Neural cell (in vitro differentiated cells): ENCODE data around the gene DRD1. TPM values are rescaled to one million over a fixed set of nuclear protein-coding genes. Genes with fewer than 3 reads are reported as not detected.
A peak's percentile ranks its signal among the peaks of the same experiment; 100 is the strongest.

Experiments used
- H2AFZ ChIP-seq: fragments of 200-600, 300-800 bp; sonication (generic), shearing (Covaris generic); 2 replicates; pipeline ENCODE4 v1.6.0; 2014; ENCODE audit warnings: low read depth, mild to moderate bottlenecking, antibody characterized with exemption, low read length, moderate library complexity
- H3F3A ChIP-seq: fragments of 200-600 bp; shearing (Covaris generic); 2 replicates; pipeline ENCODE4 v1.6.1; 2016; ENCODE audit warnings: mild to moderate bottlenecking, moderate library complexity, mixed read lengths, antibody characterized with exemption, low read length; ENCODE audit not compliant: insufficient read depth, poor library complexity, severe bottlenecking
- H3K27ac ChIP-seq: fragments of 200-600, 300-800 bp; sonication (generic), shearing (Covaris generic); 2 replicates; pipeline ENCODE4 v1.5.1; 2014; ENCODE audit warnings: mild to moderate bottlenecking, low read length, moderate library complexity
- H3K27me3 ChIP-seq: fragments of 300-800, 200-600 bp; sonication (generic), shearing (Covaris generic); 2 replicates; pipeline ENCODE4 v1.6.0; 2014; ENCODE audit warnings: mild to moderate bottlenecking, low read depth, low read length, moderate library complexity; ENCODE audit not compliant: insufficient read depth
- H3K36me3 ChIP-seq: fragments of 300-800, 200-600 bp; sonication (generic), shearing (Covaris generic); 2 replicates; pipeline ENCODE4 v1.5.1; 2014; ENCODE audit warnings: mild to moderate bottlenecking, antibody characterized with exemption, low read length, moderate library complexity; ENCODE audit not compliant: insufficient read depth
- H3K4me2 ChIP-seq: fragments of 300-800, 200-600 bp; sonication (generic), shearing (Covaris generic); 2 replicates; pipeline ENCODE4 v1.6.0; 2014; ENCODE audit warnings: mild to moderate bottlenecking, low read length
- H3K4me3 ChIP-seq: fragments of 300-800, 200-600 bp; sonication (generic), shearing (Covaris generic); 2 replicates; pipeline ENCODE4 v1.5.1; 2014; ENCODE audit warnings: mild to moderate bottlenecking, low read length, moderate library complexity
- H3K79me2 ChIP-seq: fragments of 200-600 bp; shearing (Covaris generic); replicated peaks from 2 replicates; pipeline ENCODE4 v1.6.0; 2014; ENCODE audit warnings: mild to moderate bottlenecking, low read length, moderate library complexity; ENCODE audit not compliant: insufficient read depth
- H3K9ac ChIP-seq: fragments of 300-800, 200-600 bp; sonication (generic), shearing (Covaris generic); 2 replicates; pipeline ENCODE4 v1.6.1; 2016; ENCODE audit warnings: mild to moderate bottlenecking, low read length, mixed read lengths
- H3K9me2 ChIP-seq: fragments of 200-600 bp; shearing (Covaris generic); 2 replicates; pipeline ENCODE4 v1.6.1; 2016; ENCODE audit warnings: mild to moderate bottlenecking, low read length, mixed read lengths; ENCODE audit not compliant: insufficient read depth
- H3K9me3 ChIP-seq: fragments of 200-600, 300-800 bp; sonication (generic), shearing (Covaris generic); 2 replicates; pipeline ENCODE4 v1.6.1; 2016; ENCODE audit warnings: mild to moderate bottlenecking, mixed run types, low read length, moderate library complexity, mixed read lengths
- H4K20me1 ChIP-seq: fragments of 200-600 bp; shearing (Covaris generic); 2 replicates; pipeline ENCODE4 v1.6.1; 2016; ENCODE audit warnings: mild to moderate bottlenecking, mixed run types; ENCODE audit not compliant: insufficient read depth
- EP300 ChIP-seq: fragments of 450-650 bp; conservative IDR thresholded peaks from 2 replicates; pipeline ENCODE4 v1.6.1; 2014; ENCODE audit warnings: antibody characterized with exemption, mild to moderate bottlenecking, moderate library complexity; ENCODE audit not compliant: poor library complexity, severe bottlenecking
- EZH2 ChIP-seq: fragments of 200-600, 300-800 bp; shearing (Covaris generic), sonication (generic); IDR thresholded peaks from 2 replicates; pipeline ENCODE4 v1.6.1; 2014; ENCODE audit warnings: antibody characterized with exemption, low read length, borderline replicate concordance, mild to moderate bottlenecking; ENCODE audit not compliant: insufficient read depth, poor library complexity, severe bottlenecking
- MXI1 ChIP-seq: fragments of 450-650 bp; conservative IDR thresholded peaks from 2 replicates; pipeline ENCODE4 v1.6.1; 2014; ENCODE audit warnings: antibody characterized with exemption, mild to moderate bottlenecking; ENCODE audit not compliant: poor library complexity, severe bottlenecking
- POLR2AphosphoS5 ChIP-seq: IDR thresholded peaks from 2 replicates; pipeline ENCODE4 v1.6.1; 2012
- RAD21 ChIP-seq: fragments of 450-650 bp; conservative IDR thresholded peaks from 2 replicates; pipeline ENCODE4 v1.6.1; 2014; ENCODE audit warnings: antibody characterized with exemption, mild to moderate bottlenecking, moderate library complexity
- SMC3 ChIP-seq: fragments of 450-650 bp; conservative IDR thresholded peaks from 2 replicates; pipeline ENCODE4 v1.6.1; 2014; ENCODE audit warnings: antibody characterized with exemption, mild to moderate bottlenecking, moderate library complexity; ENCODE audit not compliant: poor library complexity
- TAF1 ChIP-seq: IDR thresholded peaks from 2 replicates; pipeline ENCODE4 v1.6.1; 2012; ENCODE audit warnings: low read depth
- polyA plus RNA-seq: library from polyadenylated mRNA; depleted of rRNA; stranded (reverse); fragments of >200 nt; gene quantifications from 2 replicates; pipeline ENCODE4 v1.2.3, GENCODE V29; 2014
- TF ChIP-seq, protein P1 (sequence below): IDR thresholded peaks from 2 replicates; pipeline ENCODE4 v1.6.1; 2012; ENCODE audit warnings: borderline replicate concordance
- TF ChIP-seq, protein P2 (sequence below): fragments of 450-650 bp; IDR thresholded peaks from 2 replicates; pipeline ENCODE4 v1.5.1; 2014; ENCODE audit warnings: antibody characterized with exemption, mild to moderate bottlenecking, moderate library complexity; ENCODE audit not compliant: poor library complexity, severe bottlenecking

DRD1 gene
- polyA plus RNA-seq, 1 donor from 2014 or later = 0.33 TPM

DNA sequence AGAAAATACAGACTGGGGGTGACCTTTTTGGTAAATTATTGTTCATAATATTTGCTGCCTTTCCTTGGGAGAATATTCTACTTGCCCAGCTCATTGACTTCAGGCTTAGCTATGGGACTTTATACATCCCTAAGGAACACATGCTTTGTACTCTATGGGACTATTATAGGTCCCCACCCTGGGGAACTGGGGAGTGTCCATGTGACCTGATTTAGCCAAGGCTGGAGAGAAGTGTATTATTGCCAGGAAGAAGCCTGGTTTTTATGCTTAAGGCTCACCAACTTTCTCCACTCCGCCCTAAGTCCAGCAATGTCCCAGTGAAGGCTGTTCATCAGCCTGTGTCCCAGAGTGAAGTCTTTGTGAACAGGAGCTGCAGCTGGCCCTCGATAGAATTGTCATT lies 16.6 kb upstream of the DRD1 start:
- H3K9me3 ChIP-seq = no peaks in the 10 kb centered on the region
- no peaks in the 10 kb centered on the region for H3K79me2 ChIP-seq
- H3K27me3 ChIP-seq = no peaks in the 10 kb centered on the region
- no peaks in the 10 kb centered on the region for H3K9me2 ChIP-seq
- H3K27ac ChIP-seq = no peak overlapping the region
- H4K20me1 ChIP-seq = no peaks in the 10 kb centered on the region
- no peak overlapping the region for H2AFZ ChIP-seq
- TF ChIP-seq, protein P1, sequence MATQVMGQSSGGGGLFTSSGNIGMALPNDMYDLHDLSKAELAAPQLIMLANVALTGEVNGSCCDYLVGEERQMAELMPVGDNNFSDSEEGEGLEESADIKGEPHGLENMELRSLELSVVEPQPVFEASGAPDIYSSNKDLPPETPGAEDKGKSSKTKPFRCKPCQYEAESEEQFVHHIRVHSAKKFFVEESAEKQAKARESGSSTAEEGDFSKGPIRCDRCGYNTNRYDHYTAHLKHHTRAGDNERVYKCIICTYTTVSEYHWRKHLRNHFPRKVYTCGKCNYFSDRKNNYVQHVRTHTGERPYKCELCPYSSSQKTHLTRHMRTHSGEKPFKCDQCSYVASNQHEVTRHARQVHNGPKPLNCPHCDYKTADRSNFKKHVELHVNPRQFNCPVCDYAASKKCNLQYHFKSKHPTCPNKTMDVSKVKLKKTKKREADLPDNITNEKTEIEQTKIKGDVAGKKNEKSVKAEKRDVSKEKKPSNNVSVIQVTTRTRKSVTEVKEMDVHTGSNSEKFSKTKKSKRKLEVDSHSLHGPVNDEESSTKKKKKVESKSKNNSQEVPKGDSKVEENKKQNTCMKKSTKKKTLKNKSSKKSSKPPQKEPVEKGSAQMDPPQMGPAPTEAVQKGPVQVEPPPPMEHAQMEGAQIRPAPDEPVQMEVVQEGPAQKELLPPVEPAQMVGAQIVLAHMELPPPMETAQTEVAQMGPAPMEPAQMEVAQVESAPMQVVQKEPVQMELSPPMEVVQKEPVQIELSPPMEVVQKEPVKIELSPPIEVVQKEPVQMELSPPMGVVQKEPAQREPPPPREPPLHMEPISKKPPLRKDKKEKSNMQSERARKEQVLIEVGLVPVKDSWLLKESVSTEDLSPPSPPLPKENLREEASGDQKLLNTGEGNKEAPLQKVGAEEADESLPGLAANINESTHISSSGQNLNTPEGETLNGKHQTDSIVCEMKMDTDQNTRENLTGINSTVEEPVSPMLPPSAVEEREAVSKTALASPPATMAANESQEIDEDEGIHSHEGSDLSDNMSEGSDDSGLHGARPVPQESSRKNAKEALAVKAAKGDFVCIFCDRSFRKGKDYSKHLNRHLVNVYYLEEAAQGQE = no peak
- TF ChIP-seq MXI1 (no peak), RAD21 (no peak), EZH2 (no peak), EP300 (no peak), TAF1 (no peak), POLR2AphosphoS5 (no peak)
- no peak overlapping the region for H3K9ac ChIP-seq
- no peaks in the 10 kb centered on the region for H3K36me3 ChIP-seq
- no peak overlapping the region for H3K4me3 ChIP-seq
- H3F3A ChIP-seq = no peaks in the 10 kb centered on the region
- H3K4me2 ChIP-seq = no peak overlapping the region

DNA sequence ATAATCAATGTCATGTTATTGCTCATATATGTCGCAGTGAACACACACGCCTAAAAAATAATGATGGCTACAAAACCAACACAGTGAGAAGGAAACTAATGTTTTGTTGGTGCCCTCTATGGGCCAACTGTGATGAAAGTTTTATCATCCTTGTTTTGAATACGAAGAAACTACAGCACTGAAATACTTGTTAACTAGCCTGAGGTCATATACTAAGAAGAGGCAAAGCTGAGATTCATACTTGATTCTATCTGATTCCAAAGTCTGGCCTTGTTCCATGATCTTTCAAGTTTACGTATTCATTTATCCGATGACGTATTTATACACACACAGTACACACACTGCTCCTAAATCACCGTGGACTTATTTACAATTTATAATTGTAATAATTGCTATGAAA lies 16.1 kb upstream of the DRD1 start:
- no peaks in the 10 kb centered on the region for H3K36me3 ChIP-seq
- no peaks in the 10 kb centered on the region for H3K9me2 ChIP-seq
- no peaks in the 10 kb centered on the region for H3K27me3 ChIP-seq

More for the DNA sequence above, 16.1 kb upstream of the DRD1 start:
- H3K9me3 ChIP-seq = no peaks in the 10 kb centered on the region
- H4K20me1 ChIP-seq = no peaks in the 10 kb centered on the region
- H3F3A ChIP-seq = no peaks in the 10 kb centered on the region
- no peak overlapping the region for H3K27ac ChIP-seq
- TF ChIP-seq SMC3 (peak; percentile 71), RAD21 (peak; percentile 68), TAF1 (no peak), EZH2 (no peak), MXI1 (no peak), POLR2AphosphoS5 (no peak)
- TF ChIP-seq, protein P1 = no peak
- TF ChIP-seq, protein P2, sequence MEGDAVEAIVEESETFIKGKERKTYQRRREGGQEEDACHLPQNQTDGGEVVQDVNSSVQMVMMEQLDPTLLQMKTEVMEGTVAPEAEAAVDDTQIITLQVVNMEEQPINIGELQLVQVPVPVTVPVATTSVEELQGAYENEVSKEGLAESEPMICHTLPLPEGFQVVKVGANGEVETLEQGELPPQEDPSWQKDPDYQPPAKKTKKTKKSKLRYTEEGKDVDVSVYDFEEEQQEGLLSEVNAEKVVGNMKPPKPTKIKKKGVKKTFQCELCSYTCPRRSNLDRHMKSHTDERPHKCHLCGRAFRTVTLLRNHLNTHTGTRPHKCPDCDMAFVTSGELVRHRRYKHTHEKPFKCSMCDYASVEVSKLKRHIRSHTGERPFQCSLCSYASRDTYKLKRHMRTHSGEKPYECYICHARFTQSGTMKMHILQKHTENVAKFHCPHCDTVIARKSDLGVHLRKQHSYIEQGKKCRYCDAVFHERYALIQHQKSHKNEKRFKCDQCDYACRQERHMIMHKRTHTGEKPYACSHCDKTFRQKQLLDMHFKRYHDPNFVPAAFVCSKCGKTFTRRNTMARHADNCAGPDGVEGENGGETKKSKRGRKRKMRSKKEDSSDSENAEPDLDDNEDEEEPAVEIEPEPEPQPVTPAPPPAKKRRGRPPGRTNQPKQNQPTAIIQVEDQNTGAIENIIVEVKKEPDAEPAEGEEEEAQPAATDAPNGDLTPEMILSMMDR = peak; percentile 69
- no peak overlapping the region for H2AFZ ChIP-seq
- H3K9ac ChIP-seq = no peak overlapping the region
- H3K4me2 ChIP-seq = no peak overlapping the region
- no peak overlapping the region for H3K4me3 ChIP-seq
- H3K79me2 ChIP-seq = no peaks in the 10 kb centered on the region
